Body of pancreas (tissue), 4 donors: ENCODE data around the gene LYSMD1. TPM values are rescaled to one million over a fixed set of nuclear protein-coding genes. Genes with fewer than 3 reads are reported as not detected.

Source experiments
- ATAC-seq: fragments of 150-250 bp; one replicate; pipeline ENCODE4 v1.9.1; 2016
- DNase-seq, 4 donors: peaks; one replicate each; pipeline ENCODE4 v3.0.0-alpha.2; 2019
- H3K27ac ChIP-seq, 4 donors: fragments of 200-600 bp; sonication (generic); 1 replicate in 3 of 4; 2 replicates in 1 of 4; pipeline versions ENCODE4 v1.5.1 to v1.6.1; 2016 to 2019; ENCODE audit warnings: mild to moderate bottlenecking in 1 of 4, mixed read lengths in 1 of 4, moderate library complexity in 1 of 4
- H3K27me3 ChIP-seq, 2 donors: fragments of 200-600 bp; sonication (generic); one replicate each; pipeline ENCODE4 v1.6.0; 2016; ENCODE audit warnings: mild to moderate bottlenecking in 1 of 2
- H3K36me3 ChIP-seq, 2 donors: fragments of 200-600 bp; sonication (generic); replicated peaks in 1 of 2; 2 replicates each; pipeline ENCODE4 v1.5.1; 2016; ENCODE audit warnings: low read depth in 2 of 2; ENCODE audit not compliant: insufficient read depth in 1 of 2
- H3K4me1 ChIP-seq: fragments of 200-600 bp; sonication (generic); one replicate; pipeline ENCODE4 v1.6.0; 2016
- H3K4me3 ChIP-seq, 2 donors: fragments of 200-600 bp; sonication (generic); 1 replicate in 1 of 2; 2 replicates in 1 of 2; pipeline ENCODE4 v1.5.1; 2016 to 2019
- H3K9me3 ChIP-seq, 3 donors: fragments of 200-600 bp; sonication (generic); 1 replicate in 2 of 3; 2 replicates in 1 of 3; pipeline ENCODE4 v1.5.1; 2016
- CTCF ChIP-seq, 7 experiments: fragments of 450-650 bp in 4 of 7; fragments of 200-600 bp in 3 of 7; sonication (generic) in 3 of 7; IDR thresholded peaks; one replicate each; pipeline ENCODE4 v1.5.1; 2016 to 2019; ENCODE audit warnings: antibody characterized with exemption in 7 of 7
- POLR2A ChIP-seq, 3 donors: fragments of 450-650 bp; IDR thresholded peaks; one replicate each; pipeline ENCODE4 v1.6.1; 2016; ENCODE audit warnings: antibody characterized with exemption in 3 of 3, mild to moderate bottlenecking in 2 of 3
- WGBS, 2 donors: methylation state at CpG; one replicate each; pipeline ENCODE4 v1.1.5; 2017; 5-methylcytosine and 5-hydroxymethylcytosine counted together
- intact Hi-C: fragments of 100-400 bp; cut with DNase I; formaldehyde crosslinking; loops from one replicate; pipeline ENCODE4 v1.15.1; 2023
- total RNA-seq, 2 donors: library from RNA; depleted of rRNA; stranded (reverse); fragments of >200 nt; gene quantifications; one replicate each; pipeline ENCODE4 v1.1.0, GENCODE V29; 2016

Gene LYSMD1
- total RNA-seq, 2 donors from 2014 or later: 6.7 to 9.6 TPM

- no peaks in the 10 kb centered on the region for H3K9me3 ChIP-seq
- H3K27me3 ChIP-seq: no peaks in the 10 kb centered on the region
- ATAC-seq (peak; percentile 25), DNase-seq (peak in 2 of 4 donors; percentile 31 to 39)
- peaks cover 24% of the 10 kb centered on the region for H3K4me1 ChIP-seq
- H3K4me3 ChIP-seq: peak overlapping the region; percentile 20 to 59
- intact Hi-C loops: no loop called here
- H3K27ac ChIP-seq: peak overlapping the region; percentile 55 to 74 (median 64)
- peaks cover 3% of the 10 kb centered on the region in 2 donors for H3K36me3 ChIP-seq
- WGBS, 2 donors: 3 to 4% methylated on average over 15 of the region's 15 CpGs
- TF ChIP-seq POLR2A (IDR thresholded peaks at IDR 0.05) (no peak), CTCF (IDR thresholded peaks at IDR 0.05) (no peak)
These were observed 393 bp downstream of the LYSMD1 start for GRCh38 chr1:151165281-151165737.

GRCh38 chr1:151164732-151165280 lies 896 bp downstream of the LYSMD1 start:
- H3K36me3 ChIP-seq: peaks cover 3% of the 10 kb centered on the region in 2 donors

DNA sequence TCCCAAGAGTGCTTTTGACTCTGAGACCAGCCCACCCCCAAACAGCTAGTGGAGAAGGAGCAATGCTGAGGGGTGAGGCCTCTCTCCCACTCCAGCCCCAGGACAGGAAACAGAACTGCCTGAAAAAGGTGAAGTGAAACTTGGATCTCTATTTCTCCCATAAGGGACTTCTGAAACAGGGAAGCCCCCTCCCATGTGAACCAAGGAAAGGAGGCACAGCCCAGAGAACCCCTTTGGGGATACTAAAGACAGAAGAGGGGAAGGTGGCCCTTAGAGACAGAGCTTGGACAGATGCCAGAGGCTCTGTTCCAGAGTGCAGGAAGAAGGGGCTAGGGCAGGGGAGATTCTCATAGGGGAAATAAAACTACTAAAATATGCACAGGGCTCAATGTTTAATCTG lies 6.3 kb downstream of the LYSMD1 start:
- peaks cover 3% of the 10 kb centered on the region in 2 donors for H3K36me3 ChIP-seq
- H3K4me3 ChIP-seq: no peak overlapping the region
- H3K9me3 ChIP-seq: no peaks in the 10 kb centered on the region
- ATAC-seq (no peak), DNase-seq (no peak)
- intact Hi-C loops: loop anchor here (10.0 kb wide), 1 partner anchor 65 kb away; no protein-coding TSS in a partner anchor
- no peaks in the 10 kb centered on the region for H3K27me3 ChIP-seq
- H3K27ac ChIP-seq: no peak overlapping the region
- peaks cover 5% of the 10 kb centered on the region for H3K4me1 ChIP-seq
- TF ChIP-seq POLR2A (IDR thresholded peaks at IDR 0.05) (no peak), CTCF (IDR thresholded peaks at IDR 0.05) (no peak)

More at GRCh38 chr1:151164732-151165280, 896 bp downstream of the LYSMD1 start:
- intact Hi-C loops: no loop called here
- peak overlapping the region in 1 of 2 donors; percentile 20 for H3K4me3 ChIP-seq
- peak overlapping the region; percentile 55 to 74 (median 64) for H3K27ac ChIP-seq
- DNase-seq (peak in 1 of 4 donors; percentile 36), ATAC-seq (peak; percentile 7)
- H3K9me3 ChIP-seq: no peaks in the 10 kb centered on the region
- peaks cover 24% of the 10 kb centered on the region for H3K4me1 ChIP-seq
- WGBS, 2 donors: 16 to 25% methylated on average over 10 to 11 of the region's 11 CpGs
- H3K27me3 ChIP-seq: no peaks in the 10 kb centered on the region
- TF ChIP-seq POLR2A (IDR thresholded peaks at IDR 0.05): no peak
- TF ChIP-seq CTCF (IDR thresholded peaks at IDR 0.05): no peak

- WGBS, 2 donors: 84 to 93% methylated on average over 12 to 22 of the region's 22 CpGs
- no peak overlapping the region for H3K27ac ChIP-seq
- DNase-seq: peak in 1 of 4 donors; percentile 12
- TF ChIP-seq POLR2A (IDR thresholded peaks at IDR 0.05) (no peak), CTCF (IDR thresholded peaks at IDR 0.05) (no peak)
- ATAC-seq: no peak
- H3K4me1 ChIP-seq: no peaks in the 10 kb centered on the region
- H3K36me3 ChIP-seq: peaks cover 3% of the 10 kb centered on the region in 2 donors
- no peaks in the 10 kb centered on the region for H3K9me3 ChIP-seq
- no peaks in the 10 kb centered on the region for H3K27me3 ChIP-seq
- H3K4me3 ChIP-seq: no peak overlapping the region
- intact Hi-C loops: loop anchor here (10.0 kb wide), 1 partner anchor 64 kb away; no protein-coding TSS in a partner anchor
These were observed 6.9 kb downstream of the LYSMD1 start for GRCh38 chr1:151158751-151159251.
